NOMO-1 treated with DMSO at 0.1 percent for 48 hours (cell line): ENCODE measurements around the gene FOXN3.
"Not testable (repeated sequence)": the region's sequence is repeated elsewhere in the genome, so short reads cannot be mapped to it uniquely, and the experiment has no call there.

Experiments used
- DNase-seq: peaks from one replicate; lab custom pipeline; 2025; ENCODE audit not compliant: unreplicated experiment; lab: John Stamatoyannopoulos, UW

The FOXN3 gene

GRCh38 chr14:89309670-89310177, 107.3 kb downstream of the FOXN3 start:
- DNase-seq, result no peak

DNA sequence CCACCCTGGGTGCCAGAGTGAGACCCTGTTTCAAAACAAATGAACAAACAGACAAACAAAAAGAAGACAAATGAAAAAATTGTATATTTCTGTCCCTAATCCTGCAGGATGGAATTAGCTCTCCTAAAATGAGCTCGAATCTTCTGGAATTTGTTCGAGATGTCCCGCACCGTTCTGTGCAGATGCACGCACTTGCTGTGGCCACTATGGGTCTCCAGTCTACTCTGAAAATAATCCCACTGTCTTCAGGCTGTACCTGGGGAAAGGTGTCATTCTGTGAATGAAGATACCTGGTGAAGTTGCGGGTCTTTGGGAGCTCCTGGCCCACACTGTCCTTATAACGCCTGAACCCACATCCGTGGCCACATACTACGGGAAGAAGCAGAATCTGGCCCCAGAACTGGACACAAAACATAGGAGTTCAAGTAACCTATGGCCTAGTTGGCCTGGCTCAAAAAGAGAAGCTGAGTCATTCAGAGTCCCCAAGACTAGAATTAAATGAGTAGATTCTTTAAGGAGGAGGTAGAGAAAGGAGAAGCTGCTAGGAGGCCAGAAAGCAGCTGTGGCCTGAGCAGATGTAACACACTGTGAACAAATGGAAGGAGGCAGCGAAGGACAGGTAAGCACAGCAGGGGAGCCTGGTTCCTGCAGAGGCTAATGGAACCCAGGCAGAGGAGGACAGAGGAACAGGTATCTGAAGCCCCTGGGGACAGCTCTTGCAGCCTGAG, 108.6 kb downstream of the FOXN3 start:
- peak; percentile 38 for DNase-seq

GRCh38 chr14:89307409-89307808, 109.6 kb downstream of the FOXN3 start:
- no peak for DNase-seq

GRCh38 chr14:89304972-89305703, 111.9 kb downstream of the FOXN3 start:
- DNase-seq, result no peak

DNA sequence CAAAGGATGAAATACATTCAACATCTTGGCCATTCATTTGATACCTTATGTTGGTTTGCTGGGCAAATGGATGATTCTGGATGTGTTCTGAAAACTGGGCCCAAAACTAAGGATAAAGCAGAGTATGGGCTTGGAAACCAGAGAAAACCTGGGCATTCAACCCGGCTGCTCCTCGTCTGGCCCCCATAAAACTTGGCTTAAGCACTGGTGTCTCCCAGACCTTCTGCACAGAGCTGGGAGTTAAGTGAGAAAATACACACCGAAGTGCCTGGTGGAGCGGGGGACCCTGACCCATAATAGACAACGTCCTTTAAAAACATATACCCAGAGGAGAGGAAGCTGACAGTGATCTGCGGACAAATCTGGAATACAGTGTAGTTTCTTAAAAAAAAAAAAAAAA, 112.5 kb downstream of the FOXN3 start:
- DNase-seq, result no peak

DNA sequence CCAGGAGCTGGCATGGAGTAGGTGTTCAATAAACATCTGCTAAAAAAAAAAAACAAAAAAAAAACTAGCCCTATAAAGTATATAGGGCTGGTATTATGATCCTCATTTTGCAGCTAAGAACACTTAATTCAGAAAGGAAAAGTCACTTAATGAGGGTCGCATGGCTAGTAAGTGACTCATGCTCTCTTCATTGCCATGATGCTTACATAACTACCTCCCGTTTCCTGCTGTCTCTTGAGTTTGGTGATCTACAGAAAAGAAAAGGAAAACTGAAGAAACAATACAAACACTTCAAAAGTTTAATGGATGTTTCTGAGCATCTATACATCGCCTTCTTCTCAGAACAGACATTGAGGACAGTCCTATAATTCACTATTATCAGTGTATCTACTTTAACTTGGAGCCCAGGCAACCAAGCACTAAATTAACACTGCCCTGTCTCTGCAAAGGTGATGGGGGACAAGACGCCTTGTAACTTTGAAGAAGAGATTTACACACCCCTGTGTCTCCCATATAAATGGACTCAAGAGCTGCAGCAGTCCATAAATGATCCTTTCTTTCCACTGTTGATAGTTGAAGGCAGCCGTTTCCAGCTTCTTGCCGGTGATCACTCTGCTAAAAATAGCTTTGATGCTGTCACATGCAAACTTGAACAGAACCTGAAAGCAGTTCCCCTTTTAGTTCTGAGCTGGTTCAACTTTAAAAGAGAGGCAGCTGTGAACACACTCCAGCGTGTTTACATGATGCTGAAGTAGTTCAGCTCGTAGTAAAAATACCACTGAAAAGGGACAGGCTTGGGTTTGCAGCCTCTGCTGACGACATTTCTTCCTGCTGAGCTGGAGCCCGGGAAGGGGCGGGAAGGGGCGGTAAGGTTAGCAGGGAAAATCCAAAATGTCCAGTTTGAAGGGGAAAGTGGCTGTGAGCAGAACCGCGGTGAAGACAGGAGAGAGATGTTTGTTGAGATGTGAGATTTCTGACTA, 113.3 kb downstream of the FOXN3 start:
- peak; percentile 90 for DNase-seq

DNA sequence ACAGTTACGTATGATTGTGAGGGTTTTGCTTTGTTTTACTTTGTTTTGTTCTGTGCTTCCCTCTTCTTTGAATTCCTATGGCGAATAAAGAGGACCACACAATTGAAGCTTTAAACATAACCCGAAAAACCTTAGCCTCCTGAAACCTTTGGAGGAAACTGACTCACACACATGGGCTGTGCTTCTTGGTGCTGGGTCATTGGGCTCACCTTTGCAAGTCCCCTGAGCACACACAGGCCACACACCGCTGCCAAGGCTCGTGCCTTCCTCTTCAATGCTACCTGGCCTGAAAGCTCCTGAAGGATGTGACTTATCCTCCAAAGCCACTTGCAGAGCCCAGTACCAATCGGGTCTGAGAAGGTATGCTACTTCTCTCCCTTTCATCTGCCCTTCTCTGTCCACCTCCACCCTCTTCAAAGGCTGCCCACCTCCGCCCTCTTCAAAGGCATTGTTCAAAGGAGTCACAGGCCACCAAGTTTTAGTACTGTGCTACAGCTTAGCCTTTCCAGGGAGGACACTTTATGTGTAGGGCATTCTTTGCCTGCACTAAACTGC, 114.6 kb downstream of the FOXN3 start:
- no peak for DNase-seq

GRCh38 chr14:89299587-89299986, 117.4 kb downstream of the FOXN3 start:
- no peak for DNase-seq

- DNase-seq, result no peak
Measured at GRCh38 chr14:89298056-89298834, 118.8 kb downstream of the FOXN3 start.

DNA sequence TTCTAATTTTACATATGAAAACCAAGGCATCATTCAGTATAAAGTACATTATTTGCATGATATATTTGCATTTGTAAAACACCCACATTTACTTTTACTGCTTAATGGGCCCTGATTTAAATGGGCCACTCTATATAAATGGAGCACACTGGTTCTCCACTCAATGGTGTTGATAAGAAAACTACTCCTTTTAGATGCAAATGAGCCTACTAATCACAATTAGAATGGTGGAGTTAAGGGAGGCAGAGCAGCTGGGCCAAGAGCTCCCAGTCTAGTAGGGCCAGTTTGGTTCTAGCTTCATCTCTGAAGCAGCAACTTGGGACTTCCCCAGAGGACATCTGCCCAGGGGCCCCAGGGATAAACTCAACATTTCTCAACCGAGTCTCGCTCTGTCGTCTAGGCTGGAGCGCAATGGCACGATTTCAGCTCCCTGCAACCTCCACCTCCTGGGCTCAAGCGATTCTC, 120.7 kb downstream of the FOXN3 start:
- DNase-seq, result no peak

- DNase-seq, result no peak
Measured at GRCh38 chr14:89294872-89295271, 122.2 kb downstream of the FOXN3 start.

DNA sequence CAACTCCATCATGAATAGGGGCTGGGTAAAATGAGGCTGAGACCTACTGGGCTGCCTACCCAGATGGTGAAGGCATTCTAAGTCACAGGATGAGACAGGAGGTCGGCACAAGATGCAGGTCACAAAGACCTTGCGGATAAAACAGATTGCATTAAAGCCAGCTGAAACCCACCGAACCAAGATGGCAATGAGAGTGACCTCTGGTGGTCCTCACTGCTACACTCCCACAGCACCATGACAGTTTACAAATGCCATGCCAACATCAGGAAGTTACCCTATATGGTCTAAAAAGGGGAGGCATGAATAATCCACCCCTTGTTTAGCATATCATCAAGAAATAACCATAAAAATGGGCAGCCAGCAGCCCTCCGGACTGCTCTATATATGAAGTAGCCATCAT, 122.6 kb downstream of the FOXN3 start:
- DNase-seq, result not testable (repeated sequence)

DNA sequence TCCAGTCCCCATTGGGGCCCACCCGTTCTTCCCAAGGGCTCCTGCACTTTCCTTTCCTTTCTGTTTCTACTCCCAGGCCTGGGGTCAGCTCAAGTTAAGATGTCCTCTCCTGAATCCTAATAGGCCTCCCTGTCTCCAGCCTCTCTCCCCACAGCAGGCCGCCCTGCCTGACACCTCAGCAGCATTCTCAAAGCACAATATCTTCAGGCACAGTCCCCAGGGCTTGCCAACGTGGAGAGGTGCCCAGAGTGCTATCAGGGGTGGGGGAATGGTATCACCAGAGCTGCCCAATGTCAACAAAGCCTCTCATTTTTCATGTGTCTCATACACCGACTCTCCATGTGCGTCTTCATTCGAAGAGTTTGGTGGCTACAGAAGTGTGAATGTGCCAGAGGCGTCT, 123.0 kb downstream of the FOXN3 start:
- DNase-seq, result no peak

- no peak for DNase-seq
Measured at GRCh38 chr14:89293314-89293916, 123.6 kb downstream of the FOXN3 start.

DNA sequence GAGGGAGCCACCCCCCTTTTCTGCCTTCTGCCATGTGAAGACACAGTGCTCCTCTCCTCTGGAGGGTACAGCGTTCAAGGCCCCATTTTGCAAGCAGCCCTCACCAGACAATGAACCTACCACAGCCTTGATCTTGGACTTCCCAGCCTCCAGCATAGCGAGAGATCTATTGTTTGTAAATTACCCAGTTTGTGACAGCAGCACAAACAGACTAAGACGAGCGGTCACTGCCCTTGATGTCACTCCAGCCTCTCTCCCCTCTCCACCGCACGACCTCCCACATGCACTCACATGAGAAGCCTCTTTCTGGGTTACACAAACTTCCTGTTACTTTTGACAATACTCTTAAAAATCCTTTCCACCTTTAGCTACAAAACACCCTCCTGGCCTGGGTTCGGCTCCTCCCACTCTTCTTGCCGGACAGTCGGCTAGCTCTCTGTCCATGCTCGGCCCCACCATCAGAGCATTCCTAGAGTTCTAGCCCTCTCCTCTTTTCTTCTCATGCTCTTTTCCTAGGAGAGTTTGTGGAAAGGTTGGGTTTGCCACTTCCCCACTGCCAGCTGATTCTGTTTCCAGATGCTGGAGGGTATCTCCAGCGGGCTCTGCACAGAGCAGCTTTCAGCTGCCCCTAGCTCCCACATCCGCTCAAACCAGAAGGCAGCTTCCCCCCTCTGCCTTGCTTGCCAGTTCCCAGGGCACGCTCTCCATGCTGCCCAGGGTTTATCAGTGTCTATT, 124.3 kb downstream of the FOXN3 start:
- no peak for DNase-seq

DNA sequence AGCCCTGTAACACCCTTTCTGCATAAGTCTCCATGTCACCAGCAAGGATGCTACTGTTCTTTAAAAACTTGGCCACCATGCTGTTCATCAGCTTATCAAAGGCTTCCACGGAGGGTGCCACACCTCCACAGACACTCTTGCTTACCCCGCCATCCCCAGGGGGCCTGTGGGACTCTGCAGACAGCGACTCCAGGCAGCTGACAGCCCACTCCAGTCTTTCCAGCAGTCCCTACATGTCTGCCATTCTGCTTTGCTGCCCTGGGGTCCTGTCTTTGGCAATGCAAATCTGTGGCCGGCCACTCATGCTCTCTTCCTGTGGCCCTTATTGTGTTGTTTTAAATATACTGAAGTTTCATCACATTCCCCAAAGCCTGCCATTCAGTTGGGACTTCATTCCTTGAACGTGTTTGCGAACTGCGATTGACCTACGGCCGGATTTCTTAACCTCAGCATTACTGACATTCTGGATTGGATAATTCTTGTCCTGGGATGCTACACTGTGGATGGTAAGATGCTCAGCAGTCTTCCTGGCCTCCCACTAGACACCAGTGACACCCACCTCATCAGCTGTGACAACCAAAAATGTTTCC, 125.6 kb downstream of the FOXN3 start:
- no peak for DNase-seq

DNA sequence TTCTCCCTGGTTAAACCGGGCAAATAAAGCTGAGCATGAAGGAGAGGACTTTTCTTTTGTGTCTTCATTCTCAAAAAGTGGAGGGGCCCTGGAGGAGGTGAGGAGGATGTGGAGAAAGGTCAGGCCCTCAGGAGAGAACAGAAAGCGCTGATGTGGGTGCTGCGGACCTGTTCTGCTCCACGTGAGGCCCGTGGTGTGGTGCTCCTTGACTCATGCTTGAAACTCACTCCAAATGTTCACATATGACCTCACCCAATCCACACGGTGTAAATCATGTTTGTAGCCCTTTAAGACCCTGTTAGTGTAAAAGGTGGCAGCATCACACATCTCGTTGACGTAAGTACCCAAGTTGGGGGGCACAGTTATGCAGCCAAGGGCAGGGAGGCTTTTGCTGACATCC, 126.2 kb downstream of the FOXN3 start:
- no peak for DNase-seq

- no peak for DNase-seq
Measured at GRCh38 chr14:89289477-89289876, 127.6 kb downstream of the FOXN3 start.

GRCh38 chr14:89288114-89288513, 128.9 kb downstream of the FOXN3 start:
- DNase-seq, result no peak
